Lung (tissue), 12 donors: ENCODE data around the gene ETV4. TPM values are rescaled to one million over a fixed set of nuclear protein-coding genes. Genes with fewer than 3 reads are reported as not detected.

Source experiments
- ATAC-seq: fragments of 200-7000 bp; cut with Tn5 transposase; one replicate; pipeline ENCODE4 v1.9.1; 2020; ENCODE audit warnings: moderate number of reproducible peaks; ENCODE audit not compliant: insufficient read depth, low FRiP score
- DNase-seq, 3 donors: peaks; one replicate each; pipeline ENCODE4 v3.0.0-alpha.2; 2013 to 2017
- H3K27ac ChIP-seq, 2 donors: one replicate each; pipeline ENCODE4 v1.5.1; 2013; ENCODE audit warnings: mild to moderate bottlenecking in 2 of 2, moderate library complexity in 2 of 2, control low read depth in 1 of 2, inconsistent platforms in 1 of 2, low read depth in 1 of 2, low read length in 1 of 2
- H3K27me3 ChIP-seq, 3 donors: one replicate each; pipeline ENCODE4 v1.5.1; 2013; ENCODE audit warnings: low read length in 2 of 3; ENCODE audit not compliant: control insufficient read depth in 3 of 3, insufficient read depth in 3 of 3
- H3K36me3 ChIP-seq, 4 donors: one replicate each; pipeline ENCODE4 v1.5.1; 2013; ENCODE audit warnings: low read length in 4 of 4, mild to moderate bottlenecking in 1 of 4, moderate library complexity in 1 of 4; ENCODE audit not compliant: control insufficient read depth in 4 of 4, insufficient read depth in 4 of 4
- H3K4me1 ChIP-seq, 5 donors: one replicate each; pipeline ENCODE4 v1.5.1; 2013; ENCODE audit warnings: low read length in 5 of 5, mild to moderate bottlenecking in 2 of 5, moderate library complexity in 1 of 5; ENCODE audit not compliant: control insufficient read depth in 5 of 5, insufficient read depth in 5 of 5
- H3K4me3 ChIP-seq: one replicate; pipeline ENCODE4 v1.5.1; 2013; ENCODE audit warnings: mild to moderate bottlenecking, control low read depth, moderate library complexity
- H3K9ac ChIP-seq, 2 donors: one replicate each; pipeline ENCODE4 v1.5.1; 2013; ENCODE audit warnings: low read length in 2 of 2, control low read depth in 1 of 2; ENCODE audit not compliant: insufficient read depth in 1 of 2
- H3K9me3 ChIP-seq, 4 donors: one replicate each; pipeline ENCODE4 v1.5.1; 2013; ENCODE audit warnings: low read length in 3 of 4, mild to moderate bottlenecking in 1 of 4, moderate library complexity in 1 of 4; ENCODE audit not compliant: control insufficient read depth in 4 of 4, insufficient read depth in 3 of 4
- WGBS, 2 donors: extraction: QIAGEN DNeasy Blood & Tissue Kit; methylation state at CpG; one replicate each; pipeline ENCODE4 v1.1.7; 2013; 5-methylcytosine and 5-hydroxymethylcytosine counted together
- polyA plus RNA-seq, 2 donors: library from polyadenylated mRNA; stranded (reverse); fragments of 200-250 nt; gene quantifications; one replicate each; pipeline ENCODE4 v1.2.1, GENCODE V29; 2013
- total RNA-seq, 2 donors: library from RNA; depleted of rRNA in 1 of 2; stranded (reverse); fragments of >200 nt in 1 of 2; gene quantifications; one replicate each; pipeline ENCODE4 v1.2.1, GENCODE V29; 2014 to 2021
- TF ChIP-seq, protein P1 (sequence below): IDR thresholded peaks from 2 replicates; pipeline ENCODE4 v1.5.1; 2012; ENCODE audit warnings: mild to moderate bottlenecking; ENCODE audit errors: control extremely low read depth, extremely low read depth
- donor health status: control.
- donor health status: control.
- donor health status: Bipolar disorder and iron deficiency.
- donor health status: healthy.
- donor health status: DM: yes; HTN: yes; CAD: no.

ETV4 gene
- total and polyA plus RNA-seq, 4 donors, result 0.54 to 6.9 (median 3.3) TPM

DNA sequence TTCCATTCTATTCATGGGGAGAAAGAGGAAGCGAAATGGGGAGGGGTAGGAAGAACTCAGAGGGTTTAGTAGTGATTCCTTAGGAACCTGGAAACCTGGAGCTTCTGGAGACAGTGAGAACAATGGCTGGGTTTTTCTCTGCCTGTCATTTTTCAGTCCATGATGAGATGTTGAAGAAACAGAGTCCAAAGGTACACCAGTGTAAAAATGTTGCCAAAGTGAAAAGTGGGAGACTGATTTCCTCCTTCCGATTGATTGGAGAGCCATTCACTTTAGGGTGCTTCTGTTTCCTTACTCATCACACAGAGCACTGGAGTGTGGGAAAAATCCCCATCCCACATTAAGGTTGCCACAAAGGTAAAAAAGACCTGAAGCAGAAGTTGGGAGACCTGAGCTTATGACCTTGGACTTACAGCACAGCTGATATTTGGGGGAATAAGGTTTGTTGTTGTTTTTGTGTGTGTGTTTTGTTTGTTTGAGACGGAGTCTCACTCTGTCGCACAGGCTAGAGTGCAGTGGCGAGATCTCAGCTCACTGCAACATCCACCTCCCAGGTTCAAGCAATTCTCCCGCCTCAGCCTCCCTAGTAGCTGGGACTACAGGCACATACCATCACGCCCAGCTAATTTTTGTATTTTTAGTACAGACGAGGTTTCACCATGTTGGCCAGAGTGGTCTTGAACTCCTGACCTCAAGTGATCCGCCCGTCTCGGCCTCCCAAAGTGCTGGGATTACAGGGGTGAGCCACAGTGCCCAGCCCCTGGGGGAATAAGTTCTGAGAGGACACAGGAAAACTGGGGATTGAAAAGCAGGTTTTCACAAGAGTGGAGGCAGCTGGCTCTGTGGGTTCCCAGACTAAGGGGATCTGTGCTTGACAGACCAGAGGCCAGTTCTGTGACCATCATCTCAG, 63.8 kb downstream of the ETV4 start:
- no peak for ATAC-seq
- Histone ChIP-seq H3K9me3 (no peaks in the 10 kb centered on the region), H3K36me3 (no peaks in the 10 kb centered on the region), H3K4me1 (peaks cover 5 to 18% (median 6%) of the 10 kb centered on the region in 5 donors), H3K4me3 (no peak overlapping the region), H3K9ac (peak overlapping the region in 1 of 2 donors; percentile 40), H3K27me3 (no peaks in the 10 kb centered on the region), H3K27ac (no peak overlapping the region)
- WGBS, 2 donors, result 85 to 93% methylated on average over 11 of the region's 11 CpGs
- TF ChIP-seq, protein P1, sequence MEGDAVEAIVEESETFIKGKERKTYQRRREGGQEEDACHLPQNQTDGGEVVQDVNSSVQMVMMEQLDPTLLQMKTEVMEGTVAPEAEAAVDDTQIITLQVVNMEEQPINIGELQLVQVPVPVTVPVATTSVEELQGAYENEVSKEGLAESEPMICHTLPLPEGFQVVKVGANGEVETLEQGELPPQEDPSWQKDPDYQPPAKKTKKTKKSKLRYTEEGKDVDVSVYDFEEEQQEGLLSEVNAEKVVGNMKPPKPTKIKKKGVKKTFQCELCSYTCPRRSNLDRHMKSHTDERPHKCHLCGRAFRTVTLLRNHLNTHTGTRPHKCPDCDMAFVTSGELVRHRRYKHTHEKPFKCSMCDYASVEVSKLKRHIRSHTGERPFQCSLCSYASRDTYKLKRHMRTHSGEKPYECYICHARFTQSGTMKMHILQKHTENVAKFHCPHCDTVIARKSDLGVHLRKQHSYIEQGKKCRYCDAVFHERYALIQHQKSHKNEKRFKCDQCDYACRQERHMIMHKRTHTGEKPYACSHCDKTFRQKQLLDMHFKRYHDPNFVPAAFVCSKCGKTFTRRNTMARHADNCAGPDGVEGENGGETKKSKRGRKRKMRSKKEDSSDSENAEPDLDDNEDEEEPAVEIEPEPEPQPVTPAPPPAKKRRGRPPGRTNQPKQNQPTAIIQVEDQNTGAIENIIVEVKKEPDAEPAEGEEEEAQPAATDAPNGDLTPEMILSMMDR, result no peak
- DNase-seq, result no peak

DNA sequence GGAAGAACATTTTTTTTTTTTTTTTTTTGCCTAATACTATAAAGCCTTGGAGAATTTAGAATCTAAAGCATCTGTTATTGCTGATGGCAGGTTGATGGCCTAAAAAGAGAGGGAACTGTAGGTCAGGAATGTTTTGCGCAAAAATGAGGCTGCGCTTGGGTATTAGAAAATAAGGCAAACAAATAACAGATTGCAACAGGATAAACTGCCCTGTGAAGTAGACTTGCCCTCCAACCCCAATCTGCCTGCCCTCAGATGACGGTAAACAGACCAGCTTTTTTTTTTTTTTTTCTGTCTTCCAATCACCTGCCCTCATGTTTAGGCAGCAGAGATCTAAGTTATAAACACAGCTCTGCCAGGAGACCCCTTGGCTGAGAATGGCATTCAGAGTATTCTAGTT, 66.2 kb downstream of the ETV4 start:
- TF ChIP-seq, protein P1, result no peak
- Histone ChIP-seq H3K27me3 (no peaks in the 10 kb centered on the region), H3K9ac (no peak overlapping the region), H3K36me3 (no peaks in the 10 kb centered on the region), H3K4me3 (no peak overlapping the region), H3K9me3 (no peaks in the 10 kb centered on the region), H3K27ac (no peak overlapping the region), H3K4me1 (peaks cover 3 to 11% (median 3%) of the 10 kb centered on the region in 5 donors)
- ATAC-seq (no peak), DNase-seq (no peak)
- 93 to 99% methylated on average over 3 of the region's 3 CpGs for WGBS, 2 donors

Other genes with a start within 250 kb of the ETV4 start
- 10 to 100 TPM; 10.3 to 16.6 TPM for gene ARL4D, start 147.3 kb downstream of the ETV4 start, total RNA-seq
- 10 to 100 TPM; 16.2 to 37.8 TPM for gene ARL4D, start 147.3 kb downstream of the ETV4 start, polyA plus RNA-seq
- 10 to 100 TPM; 41.2 to 45.1 TPM for gene DHX8, start 62.4 kb downstream of the ETV4 start, total RNA-seq
- gene DHX8, start 62.4 kb downstream of the ETV4 start, polyA plus RNA-seq, result 10 to 100 TPM; 24.7 to 35.3 TPM
- 1 to 10 TPM in 1 of 2 donors, under 1 TPM in 1; 0.31 to 1.2 TPM for gene MEOX1, start 115.6 kb upstream of the ETV4 start, total RNA-seq
- gene MEOX1, start 115.6 kb upstream of the ETV4 start, polyA plus RNA-seq, result 1 to 10 TPM in 1 of 2 donors, under 1 TPM in 1; 0.26 to 1.1 TPM
- gene SOST, start 212.5 kb upstream of the ETV4 start, total RNA-seq, result not detected
- gene SOST, start 212.5 kb upstream of the ETV4 start, polyA plus RNA-seq, result under 1 TPM; 0.02 to 0.04 TPM
- 10 to 100 TPM; 49.6 to 86.3 TPM for gene DUSP3, start 232.6 kb upstream of the ETV4 start, total RNA-seq
- gene DUSP3, start 232.6 kb upstream of the ETV4 start, polyA plus RNA-seq, result 10 to 100 TPM; 50.5 to 82.6 TPM
- gene CFAP97D1, start 234.1 kb upstream of the ETV4 start, total RNA-seq, result under 1 TPM in 1 of 2 donors, not detected in 1; 0.06 TPM
- under 1 TPM; 0.01 to 0.02 TPM for gene CFAP97D1, start 234.1 kb upstream of the ETV4 start, polyA plus RNA-seq